Measurements from ENCODE around the gene SPINK8. TPM values are rescaled to one million over a fixed set of nuclear protein-coding genes. Genes with fewer than 3 reads are reported as not detected.

Gene SPINK8
- total RNA-seq, 1 experiment from 2014 or later = not detected

- H3K27ac ChIP-seq (ENCODE audit: insufficient read length, low read depth, low read length) = no peak overlapping the region
- Mint-ChIP-seq H3K4me3 (no peak overlapping the region), H3K4me1 (peaks cover 7 to 8% of the 10 kb centered on the region in 2 experiments), H3K27me3 (ENCODE audit: low read depth) (peaks cover 36% of the 10 kb centered on the region), H3K36me3 (ENCODE audit: insufficient read depth in 1 of 3, low read depth in 3 of 3) (peaks cover 0 to 10% (median 0%) of the 10 kb centered on the region in 3 experiments; a peak in 1 of 7 replicates), H3K9me3 (peaks cover 2 to 7% of the 10 kb centered on the region in 2 experiments; a peak in 3 of 5 replicates), H3K27ac (no peak overlapping the region)
- no peak overlapping the region for H2BK15ac ChIP-seq (ENCODE audit: low read depth, low read length)
- no peak overlapping the region for H2BK120ac ChIP-seq (ENCODE audit: low read depth, low read length, poor library complexity, severe bottlenecking)
- no peak overlapping the region for H2BK5ac ChIP-seq (ENCODE audit: insufficient read length, low read length)
- no peak overlapping the region for H3T11ph ChIP-seq (ENCODE audit: low read length)
- no peak overlapping the region for H2BK12ac ChIP-seq (ENCODE audit: insufficient read length, low read depth, low read length)
- no peak overlapping the region for H3K56ac ChIP-seq (ENCODE audit: insufficient read length, low read depth, low read length)
- no peaks in the 10 kb centered on the region for H3K9me3 ChIP-seq (ENCODE audit: control insufficient read depth, low read depth, low read length)
- DNase-seq = no peak
- H3K79me1 ChIP-seq (ENCODE audit: insufficient read depth, low read depth, low read length, poor library complexity, severe bottlenecking) = no peaks in the 10 kb centered on the region
- no peak overlapping the region for H3K18ac ChIP-seq (ENCODE audit: insufficient read length, low read depth, low read length)
- no peak for TF ChIP-seq CTCF (conservative IDR thresholded peaks at IDR 0.05)
- H3K23ac ChIP-seq (ENCODE audit: insufficient read length, low read depth, low read length) = no peak overlapping the region
- H3K9ac ChIP-seq (ENCODE audit: extremely low read depth, insufficient read length, low read length) = no peak overlapping the region
- no peaks in the 10 kb centered on the region; the same call in 1 of the 2 replicates for H3K27me3 ChIP-seq (ENCODE audit: insufficient read depth, low read length)
- H3K79me2 ChIP-seq (ENCODE audit: insufficient read depth, low read length) = no peaks in the 10 kb centered on the region; the same call in 1 of the 2 replicates
- H4K5ac ChIP-seq (ENCODE audit: insufficient read length, low read depth, low read length) = no peak overlapping the region
- H4K20me1 ChIP-seq (ENCODE audit: control insufficient read depth, insufficient read depth, insufficient read length) = no peaks in the 10 kb centered on the region
- no peak overlapping the region for H2BK20ac ChIP-seq (ENCODE audit: low read depth, low read length, poor library complexity, severe bottlenecking)
- WGBS (ENCODE audit: extremely low coverage, insufficient read length, low lambda C conversion rate) = no CpG with 5 or more reads among the region's 2 CpGs
- H4K91ac ChIP-seq (ENCODE audit: insufficient read length, low read depth, low read length) = no peak overlapping the region
- peaks cover 6% of the 10 kb centered on the region for H3K23me2 ChIP-seq (ENCODE audit: insufficient read length, low read depth, low read length, poor library complexity, severe bottlenecking)
- no peak overlapping the region for H3K4ac ChIP-seq (ENCODE audit: low read depth, low read length)
- no peak overlapping the region for H3K4me2 ChIP-seq (ENCODE audit: insufficient read depth, insufficient read length, low read length)
- H3K4me1 ChIP-seq (ENCODE audit: insufficient read depth, low read length) = no peaks in the 10 kb centered on the region
- no peak overlapping the region for H4K8ac ChIP-seq (replicated peaks; ENCODE audit: insufficient read length, low read depth, low read length)
- no peak overlapping the region for H2AK5ac ChIP-seq (ENCODE audit: insufficient read length, low read length)
- no peak overlapping the region for H3K14ac ChIP-seq (ENCODE audit: insufficient read depth, low read length)
- H2AFZ ChIP-seq (ENCODE audit: low read length) = no peak overlapping the region
Measured at GRCh38 chr3:48306290-48306689, 27.2 kb downstream of the SPINK8 start.
